LNCaP clone FGC (cell line): ENCODE results near the gene TRIM33.

Source experiments
- DNase-seq: peaks from one replicate; pipeline ENCODE4 v3.0.0-alpha.2; 2011; ENCODE audit warnings: low read depth
- H3K4me3 ChIP-seq: 2 replicates; pipeline ENCODE4 v1.5.1; 2011; ENCODE audit warnings: mild to moderate bottlenecking, low read depth, low read length, control low read depth
- CTCF ChIP-seq: IDR thresholded peaks from 2 replicates; pipeline ENCODE4 v1.5.1; 2012; ENCODE audit warnings: mild to moderate bottlenecking; ENCODE audit not compliant: control insufficient read depth, insufficient read depth; ENCODE audit errors: extremely low read depth

TRIM33 gene

GRCh38 chr1:114536043-114536442, 25.0 kb upstream of the TRIM33 start:
- DNase-seq: no peak
- no peak for TF ChIP-seq CTCF
- H3K4me3 ChIP-seq: no peak overlapping the region

- H3K4me3 ChIP-seq: no peak overlapping the region
- no peak for TF ChIP-seq CTCF
- no peak for DNase-seq
These were observed 24.4 kb upstream of the TRIM33 start for GRCh38 chr1:114535401-114535800.

- no peak overlapping the region for H3K4me3 ChIP-seq
- no peak for TF ChIP-seq CTCF
These were observed 20.1 kb upstream of the TRIM33 start for GRCh38 chr1:114531094-114531493.

GRCh38 chr1:114530224-114530623, 19.2 kb upstream of the TRIM33 start:
- no peak overlapping the region for H3K4me3 ChIP-seq
- no peak for TF ChIP-seq CTCF
- DNase-seq: no peak

More at GRCh38 chr1:114531094-114531493, 20.1 kb upstream of the TRIM33 start:
- DNase-seq: no peak

- H3K4me3 ChIP-seq: no peak overlapping the region
- no peak for DNase-seq
- no peak for TF ChIP-seq CTCF
These were observed 13.9 kb upstream of the TRIM33 start for GRCh38 chr1:114524944-114525343.

GRCh38 chr1:114522264-114522575, 11.2 kb upstream of the TRIM33 start:
- no peak for TF ChIP-seq CTCF
- H3K4me3 ChIP-seq: no peak overlapping the region
- DNase-seq: no peak

GRCh38 chr1:114521396-114522263, 10.6 kb upstream of the TRIM33 start:
- DNase-seq: no peak
- no peak for TF ChIP-seq CTCF
- H3K4me3 ChIP-seq: no peak overlapping the region
